Panc1 (cell line): ENCODE data around the gene IL36B. TPM values are rescaled to one million over a fixed set of nuclear protein-coding genes. Genes with fewer than 3 reads are reported as not detected.

Source experiments
- ATAC-seq: fragments of 200-7000 bp; cut with Tn5 transposase; 2 replicates; pipeline ENCODE4 v1.9.1; 2020; ENCODE audit warnings: mild to moderate bottlenecking, moderate library complexity
- BruUV-seq: library from RNA; stranded (reverse); fragments of 400-500 nt; replicated peaks from 2 replicates; lab custom pipeline; 2021; lab: Mats Ljungman, UMichigan
- CTCF ChIA-PET: fragments of 300-600 bp; sonication (Branson Sonifier 250); formaldehyde crosslinking; loops from one replicate; lab custom pipeline; 2022; ENCODE audit warnings: antibody characterized with exemption; lab: Charles Lee
- POLR2A ChIA-PET: fragments of 300-600 bp; sonication (Branson Sonifier 250); formaldehyde crosslinking; loops from one replicate; lab custom pipeline; 2022; ENCODE audit warnings: antibody characterized with exemption; lab: Charles Lee
- DNase-seq: peaks from one replicate; pipeline ENCODE4 v3.0.0-alpha.2; 2010; ENCODE audit warnings: low read depth, low spot score
- H3K27ac ChIP-seq: 2 replicates; pipeline ENCODE4 v1.5.1; 2011; ENCODE audit warnings: mild to moderate bottlenecking, low read length, inconsistent platforms
- H3K27me3 ChIP-seq: fragments of 200-500 bp; sonication (Bioruptor generic); 2 replicates; pipeline ENCODE4 v1.6.0; 2014; ENCODE audit warnings: low read length, inconsistent platforms; ENCODE audit not compliant: control insufficient read depth, insufficient read depth
- H3K36me3 ChIP-seq: fragments of 200-500 bp; sonication (Bioruptor generic); 2 replicates; pipeline ENCODE4 v1.5.1; 2014; ENCODE audit warnings: inconsistent platforms, mild to moderate bottlenecking, low read length, moderate library complexity; ENCODE audit not compliant: control insufficient read depth, insufficient read depth
- H3K4me1 ChIP-seq: 2 replicates; pipeline ENCODE4 v1.5.1; 2011; ENCODE audit warnings: inconsistent platforms, mild to moderate bottlenecking, low read length, moderate library complexity; ENCODE audit not compliant: control insufficient read depth, insufficient read depth
- H3K4me3 ChIP-seq, 2 experiments: 2 replicates each; pipeline ENCODE4 v1.5.1; 2011 to 2012; ENCODE audit warnings: low read depth in 2 of 2, low read length in 2 of 2, mild to moderate bottlenecking in 2 of 2, inconsistent platforms in 1 of 2, moderate library complexity in 1 of 2
- H3K9me3 ChIP-seq: fragments of 200-500 bp; sonication (Bioruptor generic); 2 replicates; pipeline ENCODE4 v1.5.1; 2014; ENCODE audit warnings: low read depth, mild to moderate bottlenecking, inconsistent platforms, low read length, moderate library complexity; ENCODE audit not compliant: control insufficient read depth, insufficient read depth
- POLR2AphosphoS5 ChIP-seq: IDR thresholded peaks from 2 replicates; pipeline ENCODE4 v1.6.1; 2012; ENCODE audit warnings: mild to moderate bottlenecking, low read depth, low read length, moderate library complexity
- SIN3A ChIP-seq: IDR thresholded peaks from 2 replicates; pipeline ENCODE4 v1.6.1; 2012; ENCODE audit warnings: low read depth, mild to moderate bottlenecking, low read length, moderate library complexity, borderline replicate concordance; ENCODE audit not compliant: insufficient read depth
- TCF7L2 ChIP-seq: IDR thresholded peaks from 2 replicates; pipeline ENCODE4 v1.6.1; 2011; ENCODE audit warnings: mild to moderate bottlenecking, low read depth, low read length, inconsistent platforms
- in situ Hi-C: cut with HindIII; loops from 2 replicates; pipeline ENCODE4 v1.10.0; 2016; ENCODE audit warnings: low sequenced_read_pairs, low pct_unique_long_range_greater_than_20kb
- intact Hi-C: fragments of 100-400 bp; cut with micrococcal nuclease; formaldehyde crosslinking; loops from one replicate; pipeline ENCODE4 v1.10.0; 2022; ENCODE audit not compliant: unreplicated experiment
- total RNA-seq: library from RNA; stranded (reverse); gene quantifications from one replicate; pipeline ENCODE4 v1.2.1, GENCODE V29; 2021; ENCODE audit not compliant: unreplicated experiment
- TF ChIP-seq, protein P1 (sequence below): fragments of 450-650 bp; IDR thresholded peaks from 2 replicates; pipeline ENCODE4 v1.5.1; 2017; ENCODE audit warnings: mild to moderate bottlenecking
- TF ChIP-seq, protein P2 (sequence below), 2 experiments: IDR thresholded peaks; 2 replicates each; pipeline ENCODE4 v1.6.1; 2011 to 2012; ENCODE audit warnings: low read depth in 2 of 2, control low read depth in 1 of 2, low read length in 1 of 2, mild to moderate bottlenecking in 1 of 2, moderate library complexity in 1 of 2; ENCODE audit not compliant: insufficient read depth in 1 of 2

IL36B gene
- total RNA-seq, 1 experiment from 2014 or later, result not detected

DNA sequence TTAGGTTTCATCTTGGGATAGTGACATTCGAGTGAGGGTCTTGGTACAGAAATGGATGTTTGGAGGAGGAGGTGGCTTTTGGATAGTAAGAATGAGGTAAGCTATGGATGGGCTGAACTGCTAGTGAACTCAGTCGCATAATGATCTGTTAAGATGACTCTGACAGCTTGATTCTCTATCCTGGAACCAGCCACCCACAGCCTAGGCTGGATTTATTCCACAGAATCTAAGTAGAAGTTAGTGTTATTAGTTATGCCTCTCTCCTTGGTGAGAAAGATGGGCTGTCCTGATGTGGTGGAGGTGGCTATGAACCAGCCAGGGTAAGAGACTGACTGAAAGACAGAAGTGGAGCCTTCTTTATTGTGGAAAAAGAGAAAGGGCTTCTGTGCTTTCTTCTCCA is 25.0 kb downstream of the IL36B start:
- Histone ChIP-seq H3K4me1 (no peaks in the 10 kb centered on the region), H3K4me3 (no peak overlapping the region), H3K36me3 (no peaks in the 10 kb centered on the region), H3K9me3 (no peaks in the 10 kb centered on the region), H3K27ac (no peak overlapping the region), H3K27me3 (peaks cover 35% of the 10 kb centered on the region)
- POLR2A ChIA-PET, result no interaction called here
- intact Hi-C loops (no loop called here), in situ Hi-C loops (no loop called here)
- no peak for DNase-seq
- CTCF ChIA-PET, result no interaction called here
- TF ChIP-seq, protein P1, sequence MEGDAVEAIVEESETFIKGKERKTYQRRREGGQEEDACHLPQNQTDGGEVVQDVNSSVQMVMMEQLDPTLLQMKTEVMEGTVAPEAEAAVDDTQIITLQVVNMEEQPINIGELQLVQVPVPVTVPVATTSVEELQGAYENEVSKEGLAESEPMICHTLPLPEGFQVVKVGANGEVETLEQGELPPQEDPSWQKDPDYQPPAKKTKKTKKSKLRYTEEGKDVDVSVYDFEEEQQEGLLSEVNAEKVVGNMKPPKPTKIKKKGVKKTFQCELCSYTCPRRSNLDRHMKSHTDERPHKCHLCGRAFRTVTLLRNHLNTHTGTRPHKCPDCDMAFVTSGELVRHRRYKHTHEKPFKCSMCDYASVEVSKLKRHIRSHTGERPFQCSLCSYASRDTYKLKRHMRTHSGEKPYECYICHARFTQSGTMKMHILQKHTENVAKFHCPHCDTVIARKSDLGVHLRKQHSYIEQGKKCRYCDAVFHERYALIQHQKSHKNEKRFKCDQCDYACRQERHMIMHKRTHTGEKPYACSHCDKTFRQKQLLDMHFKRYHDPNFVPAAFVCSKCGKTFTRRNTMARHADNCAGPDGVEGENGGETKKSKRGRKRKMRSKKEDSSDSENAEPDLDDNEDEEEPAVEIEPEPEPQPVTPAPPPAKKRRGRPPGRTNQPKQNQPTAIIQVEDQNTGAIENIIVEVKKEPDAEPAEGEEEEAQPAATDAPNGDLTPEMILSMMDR, result no peak
- no peak for TF ChIP-seq POLR2AphosphoS5
- TF ChIP-seq, protein P2, sequence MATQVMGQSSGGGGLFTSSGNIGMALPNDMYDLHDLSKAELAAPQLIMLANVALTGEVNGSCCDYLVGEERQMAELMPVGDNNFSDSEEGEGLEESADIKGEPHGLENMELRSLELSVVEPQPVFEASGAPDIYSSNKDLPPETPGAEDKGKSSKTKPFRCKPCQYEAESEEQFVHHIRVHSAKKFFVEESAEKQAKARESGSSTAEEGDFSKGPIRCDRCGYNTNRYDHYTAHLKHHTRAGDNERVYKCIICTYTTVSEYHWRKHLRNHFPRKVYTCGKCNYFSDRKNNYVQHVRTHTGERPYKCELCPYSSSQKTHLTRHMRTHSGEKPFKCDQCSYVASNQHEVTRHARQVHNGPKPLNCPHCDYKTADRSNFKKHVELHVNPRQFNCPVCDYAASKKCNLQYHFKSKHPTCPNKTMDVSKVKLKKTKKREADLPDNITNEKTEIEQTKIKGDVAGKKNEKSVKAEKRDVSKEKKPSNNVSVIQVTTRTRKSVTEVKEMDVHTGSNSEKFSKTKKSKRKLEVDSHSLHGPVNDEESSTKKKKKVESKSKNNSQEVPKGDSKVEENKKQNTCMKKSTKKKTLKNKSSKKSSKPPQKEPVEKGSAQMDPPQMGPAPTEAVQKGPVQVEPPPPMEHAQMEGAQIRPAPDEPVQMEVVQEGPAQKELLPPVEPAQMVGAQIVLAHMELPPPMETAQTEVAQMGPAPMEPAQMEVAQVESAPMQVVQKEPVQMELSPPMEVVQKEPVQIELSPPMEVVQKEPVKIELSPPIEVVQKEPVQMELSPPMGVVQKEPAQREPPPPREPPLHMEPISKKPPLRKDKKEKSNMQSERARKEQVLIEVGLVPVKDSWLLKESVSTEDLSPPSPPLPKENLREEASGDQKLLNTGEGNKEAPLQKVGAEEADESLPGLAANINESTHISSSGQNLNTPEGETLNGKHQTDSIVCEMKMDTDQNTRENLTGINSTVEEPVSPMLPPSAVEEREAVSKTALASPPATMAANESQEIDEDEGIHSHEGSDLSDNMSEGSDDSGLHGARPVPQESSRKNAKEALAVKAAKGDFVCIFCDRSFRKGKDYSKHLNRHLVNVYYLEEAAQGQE (IDR thresholded peaks at IDR 0.05; ENCODE audit: insufficient read depth in 1 of 2, low read depth in 2 of 2, low read length in 1 of 2), result no peak
- TF ChIP-seq TCF7L2, result no peak
- no peak for TF ChIP-seq SIN3A
- no TSS peak for BruUV-seq
- ATAC-seq, result no peak

DNA sequence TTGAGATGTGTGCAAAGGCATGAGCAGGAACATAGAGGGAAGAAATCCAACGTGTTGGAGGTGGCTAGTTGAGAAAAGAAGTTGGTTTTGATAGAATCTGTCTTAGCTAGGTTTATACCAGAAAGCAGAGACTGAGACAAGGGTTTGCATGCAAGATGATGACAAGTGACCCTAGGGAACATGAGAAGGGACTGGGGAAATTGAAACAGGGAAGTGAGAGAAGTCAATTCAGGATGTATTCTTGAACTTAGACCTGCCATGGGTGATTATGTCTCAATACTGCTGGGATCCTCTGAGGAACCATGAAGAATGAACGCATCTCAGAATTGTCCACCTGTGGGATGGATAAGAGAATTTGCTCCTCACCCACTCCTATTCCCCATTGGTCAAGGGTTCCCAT is 26.9 kb downstream of the IL36B start:
- BruUV-seq, result no TSS peak
- CTCF ChIA-PET, result no interaction called here
- peaks cover 32% of the 10 kb centered on the region for H3K27me3 ChIP-seq
- H3K27ac ChIP-seq, result no peak overlapping the region
- no peaks in the 10 kb centered on the region for H3K36me3 ChIP-seq
- intact Hi-C loops (no loop called here), in situ Hi-C loops (no loop called here)
- DNase-seq (no peak), ATAC-seq (no peak)
- H3K9me3 ChIP-seq, result no peaks in the 10 kb centered on the region
- POLR2A ChIA-PET, result no interaction called here
- H3K4me3 ChIP-seq, result no peak overlapping the region
- H3K4me1 ChIP-seq, result no peaks in the 10 kb centered on the region
- TF ChIP-seq SIN3A (no peak), POLR2AphosphoS5 (no peak), TCF7L2 (no peak)
- TF ChIP-seq, protein P1, result no peak
- TF ChIP-seq, protein P2 (IDR thresholded peaks at IDR 0.05; ENCODE audit: insufficient read depth in 1 of 2, low read depth in 2 of 2, low read length in 1 of 2), result no peak
